CD4-positive, alpha-beta T cell (primary cell): Measurements from ENCODE around the gene SWSAP1. TPM values are rescaled to one million over a fixed set of nuclear protein-coding genes. Genes with fewer than 3 reads are reported as not detected.

Source experiments
- ATAC-seq: fragments of 200-7000 bp; cut with Tn5 transposase; one replicate; pipeline ENCODE4 v1.10.0; 2022; ENCODE audit warnings: mild to moderate bottlenecking; ENCODE audit not compliant: poor library complexity
- CTCF ChIA-PET: fragments of 350-600 bp; sonication (Branson Sonifier 250); formaldehyde crosslinking; loops from one replicate; lab custom pipeline; 2021; ENCODE audit warnings: antibody characterized with exemption, inconsistent platforms; lab: Charles Lee
- POLR2A ChIA-PET: fragments of 350-600 bp; sonication (Branson Sonifier 250); formaldehyde crosslinking; loops from one replicate; lab custom pipeline; 2021; ENCODE audit warnings: antibody characterized with exemption, inconsistent platforms; lab: Charles Lee
- DNase-seq, 14 experiments: peaks; one replicate each; pipeline ENCODE4 v3.0.0-alpha.2; 2013 to 2020; ENCODE audit warnings: mixed read lengths in 2 of 14
- H3K27ac ChIP-seq, 2 donors: one replicate each; pipeline versions ENCODE4 v1.5.1 to v1.7.0; 2013; ENCODE audit warnings: low read length in 2 of 2, low read depth in 1 of 2, mild to moderate bottlenecking in 1 of 2
- H3K27me3 ChIP-seq, 2 experiments: 1 replicate in 1 of 2; 2 replicates in 1 of 2; pipeline versions ENCODE4 v1.6.1 to v1.7.0; 2013; ENCODE audit warnings: low read length in 2 of 2, control low read depth in 1 of 2, mild to moderate bottlenecking in 1 of 2, moderate library complexity in 1 of 2; ENCODE audit not compliant: insufficient read depth in 2 of 2, control insufficient read depth in 1 of 2
- H3K36me3 ChIP-seq: one replicate; pipeline ENCODE4 v1.6.1; 2013; ENCODE audit warnings: low read length, control low read depth; ENCODE audit not compliant: insufficient read depth
- H3K4me1 ChIP-seq: one replicate; pipeline ENCODE4 v1.6.1; 2013; ENCODE audit warnings: low read length, control low read depth; ENCODE audit not compliant: insufficient read depth
- H3K4me3 ChIP-seq: one replicate; pipeline ENCODE4 v1.5.1; 2013; ENCODE audit warnings: mild to moderate bottlenecking, low read length, moderate library complexity
- H3K9me3 ChIP-seq, 2 experiments: 1 replicate in 1 of 2; 2 replicates in 1 of 2; pipeline versions ENCODE4 v1.6.1 to v1.7.0; 2013; ENCODE audit warnings: low read length in 2 of 2, mild to moderate bottlenecking in 2 of 2, control low read depth in 1 of 2, moderate library complexity in 1 of 2; ENCODE audit not compliant: control insufficient read depth in 1 of 2, insufficient read depth in 1 of 2
- H3K27ac Mint-ChIP-seq: one replicate; pipeline ENCODE4 v1.8.0; 2020; ENCODE audit warnings: mixed read lengths
- H3K27me3 Mint-ChIP-seq: one replicate; pipeline ENCODE4 v1.8.0; 2021; ENCODE audit warnings: mixed read lengths
- H3K36me3 Mint-ChIP-seq: one replicate; pipeline ENCODE4 v1.8.0; 2021; ENCODE audit warnings: low read depth, mixed read lengths
- H3K4me1 Mint-ChIP-seq: one replicate; pipeline ENCODE4 v1.8.0; 2021; ENCODE audit warnings: low read depth, mixed read lengths
- H3K4me3 Mint-ChIP-seq: one replicate; pipeline ENCODE4 v1.8.0; 2020; ENCODE audit warnings: mild to moderate bottlenecking, mixed read lengths
- H3K9me3 Mint-ChIP-seq: one replicate; pipeline ENCODE4 v1.8.0; 2020; ENCODE audit warnings: mixed read lengths
- CTCF ChIP-seq: fragments of 200-600 bp; IDR thresholded peaks from one replicate; pipeline ENCODE4 v1.8.0; 2022; ENCODE audit warnings: antibody characterized with exemption, mild to moderate bottlenecking
- intact Hi-C, 2 experiments: fragments of 100-400 bp; cut with DNase I in 1 of 2; cut with micrococcal nuclease in 1 of 2; formaldehyde crosslinking; loops; one replicate each; pipeline versions ENCODE4 v1.15.1 to v1.9.0; 2023 to 2025; cut with DNase I, micrococcal nuclease
- total RNA-seq, 174 experiments: library from RNA in 2 of 174; stranded (reverse) in 2 of 174; gene quantifications; one replicate each; pipeline ENCODE4 v1.2.3 and lab custom pipeline; 2021 to 2026

SWSAP1 gene
- total RNA-seq, 2 experiments from 2014 or later = 2.6 to 2.7 TPM

DNA sequence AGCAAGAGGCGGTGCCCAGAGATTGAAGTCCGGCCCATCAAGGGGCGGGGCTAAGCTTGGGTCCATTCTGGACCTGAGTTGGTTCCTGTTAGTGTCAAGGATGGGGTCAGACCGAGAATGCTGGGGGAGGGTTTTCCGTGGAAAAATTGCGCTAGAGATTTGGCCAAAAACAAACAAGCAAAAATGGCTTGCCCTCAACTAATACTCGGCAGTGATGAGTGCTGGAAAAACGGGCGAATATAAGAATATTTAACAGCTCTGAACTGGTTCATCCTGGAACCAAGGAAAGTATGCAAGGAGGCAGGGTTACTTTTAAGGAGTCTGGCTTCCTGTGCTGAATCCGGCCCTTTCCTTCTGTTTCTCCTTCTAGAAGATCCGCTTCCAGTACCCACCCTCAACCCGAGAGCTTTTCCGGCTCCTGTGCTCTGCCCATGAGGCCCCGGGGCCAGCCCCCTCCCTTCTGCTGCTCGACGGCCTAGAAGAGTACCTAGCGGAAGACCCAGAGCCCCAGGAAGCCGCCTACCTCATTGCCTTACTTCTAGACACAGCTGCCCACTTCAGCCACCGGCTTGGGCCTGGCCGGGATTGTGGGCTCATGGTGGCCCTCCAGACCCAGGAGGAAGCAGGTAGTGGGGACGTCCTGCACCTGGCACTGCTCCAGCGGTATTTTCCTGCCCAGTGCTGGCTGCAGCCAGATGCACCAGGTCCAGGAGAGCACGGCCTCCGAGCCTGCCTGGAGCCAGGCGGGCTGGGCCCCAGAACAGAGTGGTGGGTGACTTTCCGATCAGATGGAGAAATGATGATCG lies 880 bp downstream of the SWSAP1 start:
- H3K36me3 ChIP-seq = peaks cover 14% of the 10 kb centered on the region
- H3K4me3 ChIP-seq = peak overlapping the region; percentile 87
- Mint-ChIP-seq H3K27me3 (no peaks in the 10 kb centered on the region), H3K36me3 (peaks cover 17% of the 10 kb centered on the region), H3K4me1 (peaks cover 27% of the 10 kb centered on the region), H3K4me3 (no peak overlapping the region), H3K9me3 (no peaks in the 10 kb centered on the region), H3K27ac (no peak overlapping the region)
- peak; percentile 53 for ATAC-seq
- peak overlapping the region; percentile 97 to 99 for H3K27ac ChIP-seq
- intact Hi-C loops = loop anchor here (1.0 to 10.0 kb wide), 5 partner anchors 29 to 503 kb away; partner anchors contain the start of genes ODAD3 (in 2 of the 2), PRKCSH (in 2 of the 2), CARM1 (in 1 of the 2) and CCDC159 (in 1 of the 2)
- H3K27me3 ChIP-seq = no peaks in the 10 kb centered on the region
- ChIA-PET POLR2A (interaction anchor here (0.5 to 2.7 kb wide), 31 partner anchors 8 to 1790 kb away, joined by 3 to 86 read pairs (median 4); partner anchors contain the start of genes CCDC159, ECSIT, ELOF1 and EPOR), CTCF (interaction anchor here (0.6 to 3.4 kb wide), 5 partner anchors 9 to 107 kb away, joined by 3 to 16 read pairs (median 9); partner anchors contain the start of genes EPOR, ODAD3 and PRKCSH)
- no peaks in the 10 kb centered on the region for H3K9me3 ChIP-seq
- TF ChIP-seq CTCF = no peak
- H3K4me1 ChIP-seq = peaks cover 53% of the 10 kb centered on the region
- DNase-seq = peak; percentile 52 to 93 (median 74)

GRCh38 chr19:11377237-11377636 lies 2.8 kb downstream of the SWSAP1 start:
- Histone ChIP-seq H3K4me1 (peaks cover 70% of the 10 kb centered on the region), H3K9me3 (no peaks in the 10 kb centered on the region), H3K27ac (no peak overlapping the region), H3K4me3 (no peak overlapping the region), H3K27me3 (peaks cover 0 to 3% of the 10 kb centered on the region in 2 experiments), H3K36me3 (peaks cover 14% of the 10 kb centered on the region)
- H3K27ac Mint-ChIP-seq = peak overlapping the region; percentile 50
- CTCF ChIA-PET = interaction anchor here (1.3 to 3.4 kb wide), 2 partner anchors 57 to 83 kb away, joined by 7 to 16 read pairs; partner anchors contain the start of gene ODAD3
- DNase-seq = peak in 4 of 14 experiments; percentile 36 to 44 (median 42)
- ATAC-seq = no peak
- H3K4me3 Mint-ChIP-seq = peak overlapping the region; percentile 67
- peaks cover 9% of the 10 kb centered on the region for H3K36me3 Mint-ChIP-seq
- peaks cover 12% of the 10 kb centered on the region for H3K27me3 Mint-ChIP-seq
- H3K9me3 Mint-ChIP-seq = no peaks in the 10 kb centered on the region
- peaks cover 44% of the 10 kb centered on the region for H3K4me1 Mint-ChIP-seq
- POLR2A ChIA-PET = interaction anchor here (0.9 to 1.0 kb wide), 2 partner anchors 45 to 58 kb away, joined by 3 to 7 read pairs; partner anchors contain the start of gene PRKCSH
- no peak for TF ChIP-seq CTCF
- intact Hi-C loops = loop anchor here (5.0 to 10.0 kb wide), 3 partner anchors 128 to 505 kb away; partner anchors contain the start of genes CARM1 (in 1 of the 2), TIMM29 (in 1 of the 2), YIPF2 (in 1 of the 2) and ZNF653 (in 1 of the 2)

GRCh38 chr19:11377756-11378155 lies 3.3 kb downstream of the SWSAP1 start:
- Histone ChIP-seq H3K4me3 (no peak overlapping the region), H3K36me3 (peaks cover 14% of the 10 kb centered on the region), H3K4me1 (peaks cover 74% of the 10 kb centered on the region), H3K27me3 (peaks cover 4 to 6% of the 10 kb centered on the region in 2 experiments), H3K27ac (no peak overlapping the region), H3K9me3 (peaks cover 0 to 3% of the 10 kb centered on the region in 2 experiments)
- no peak overlapping the region for H3K27ac Mint-ChIP-seq
- H3K9me3 Mint-ChIP-seq = no peaks in the 10 kb centered on the region
- TF ChIP-seq CTCF = no peak
- intact Hi-C loops = loop anchor here (5.0 to 10.0 kb wide), 3 partner anchors 127 to 505 kb away; partner anchors contain the start of genes CARM1 (in 1 of the 2), TIMM29 (in 1 of the 2), YIPF2 (in 1 of the 2) and ZNF653 (in 1 of the 2)
- no peak overlapping the region for H3K4me3 Mint-ChIP-seq
- peaks cover 47% of the 10 kb centered on the region for H3K4me1 Mint-ChIP-seq
- ChIA-PET POLR2A (no interaction called here), CTCF (interaction anchor here (1.3 to 3.4 kb wide), 2 partner anchors 57 to 84 kb away, joined by 7 to 16 read pairs; partner anchors contain the start of gene ODAD3)
- H3K27me3 Mint-ChIP-seq = peaks cover 15% of the 10 kb centered on the region
- DNase-seq (no peak), ATAC-seq (no peak)
- peaks cover 9% of the 10 kb centered on the region for H3K36me3 Mint-ChIP-seq
